Prostate gland (tissue), 2 donors: Measurements from ENCODE around the gene APOF.

ENCODE experiments used
- CTCF ChIP-seq, 4 experiments: fragments of 200-600 bp in 2 of 4; fragments of 450-650 bp in 2 of 4; sonication (generic) in 2 of 4; IDR thresholded peaks; 1 replicate in 3 of 4; 2 replicates in 1 of 4; pipeline ENCODE4 v1.5.1; 2016 to 2019; ENCODE audit warnings: antibody characterized with exemption in 4 of 4, mild to moderate bottlenecking in 2 of 4, moderate library complexity in 2 of 4
- POLR2A ChIP-seq: fragments of 450-650 bp; IDR thresholded peaks from one replicate; pipeline ENCODE4 v1.6.1; 2016; ENCODE audit warnings: antibody characterized with exemption, mild to moderate bottlenecking
- POLR2AphosphoS5 ChIP-seq: sonication (generic); formaldehyde crosslinking; IDR thresholded peaks from one replicate; pipeline ENCODE4 v1.6.1; 2017; ENCODE audit warnings: antibody characterized with exemption

- no peak for TF ChIP-seq POLR2A
- no peak for TF ChIP-seq CTCF (IDR thresholded peaks at IDR 0.05)
- no peak for TF ChIP-seq POLR2AphosphoS5
These were observed 48.1 kb upstream of the APOF start for GRCh38 chr12:56410768-56411167.
